Measurements from ENCODE around the gene TPRN.
A peak's percentile ranks its signal among the peaks of the same experiment; 100 is the strongest.
"Not testable (repeated sequence)": the region's sequence is repeated elsewhere in the genome, so short reads cannot be mapped to it uniquely, and the experiment has no call there.

Gene TPRN

GRCh38 chr9:137240318-137240840 is 39.8 kb upstream of the TPRN start:
- TF ChIP-seq CTCF (IDR thresholded peaks at IDR 0.05; ENCODE audit: insufficient read depth, low read length, missing control alignments) = peak; percentile 2
- H3K4me3 ChIP-seq (ENCODE audit: low read depth, low read length) = peak overlapping the region; percentile 71
- DNase-seq (ENCODE audit: low read depth, low spot score) = no peak
- ChIA-PET CTCF (interaction anchor here (0.9 to 8.1 kb wide), 6 partner anchors 9 to 211 kb away, joined by 3 to 139 read pairs (median 3); partner anchors contain the start of genes CYSRT1, RNF208 and RNF224), POLR2A (interaction anchor here (0.6 to 7.4 kb wide), 44 partner anchors 9 to 219 kb away, joined by 3 to 164 read pairs (median 4); partner anchors contain the start of genes ANAPC2, EXD3, MAN1B1 and NDOR1)

GRCh38 chr9:137239541-137240200 is 39.1 kb upstream of the TPRN start:
- DNase-seq (ENCODE audit: low read depth, low spot score) = not testable (repeated sequence)
- POLR2A ChIA-PET = interaction anchor here (1.2 to 7.4 kb wide), 10 partner anchors 9 to 156 kb away, joined by 5 to 164 read pairs (median 12); partner anchors contain the start of genes ANAPC2, MAN1B1, NELFB and RNF208
- peak overlapping the region; percentile 71 for H3K4me3 ChIP-seq (ENCODE audit: low read depth, low read length)
- CTCF ChIA-PET = interaction anchor here (0.7 to 8.1 kb wide), 8 partner anchors 8 to 514 kb away, joined by 3 to 139 read pairs (median 3); partner anchors contain the start of genes CYSRT1, RNF208 and RNF224

- ChIA-PET CTCF (interaction anchor here (0.7 to 8.1 kb wide), 17 partner anchors 9 to 296 kb away, joined by 3 to 139 read pairs (median 5); partner anchors contain the start of genes CYSRT1, NDOR1, NELFB and RNF208), POLR2A (no interaction called here)
- H3K4me3 ChIP-seq (ENCODE audit: low read depth, low read length) = no peak overlapping the region
- DNase-seq (ENCODE audit: low read depth, low spot score) = no peak
- TF ChIP-seq CTCF (IDR thresholded peaks at IDR 0.05; ENCODE audit: insufficient read depth, low read length, missing control alignments) = no peak
Measured at GRCh38 chr9:137237759-137238726, 37.5 kb upstream of the TPRN start.

GRCh38 chr9:137236936-137237421 is 36.4 kb upstream of the TPRN start:
- no peak for TF ChIP-seq CTCF (IDR thresholded peaks at IDR 0.05; ENCODE audit: insufficient read depth, low read length, missing control alignments)
- no peak overlapping the region for H3K4me3 ChIP-seq (ENCODE audit: low read depth, low read length)
- no peak for DNase-seq (ENCODE audit: low read depth, low spot score)
- POLR2A ChIA-PET = interaction anchor here (1.0 kb wide), 1 partner anchor 14 kb away, joined by 3 read pairs; no protein-coding TSS in a partner anchor
- CTCF ChIA-PET = interaction anchor here (0.6 to 8.1 kb wide), 59 partner anchors 8 to 450 kb away, joined by 3 to 139 read pairs (median 4); partner anchors contain the start of genes CYSRT1, DPP7, EXD3 and LRRC26

GRCh38 chr9:137236238-137236935 is 35.8 kb upstream of the TPRN start:
- no peak overlapping the region for H3K4me3 ChIP-seq (ENCODE audit: low read depth, low read length)
- peak; percentile 98 for TF ChIP-seq CTCF (IDR thresholded peaks at IDR 0.05; ENCODE audit: insufficient read depth, low read length, missing control alignments)
- POLR2A ChIA-PET = interaction anchor here (1.0 kb wide), 1 partner anchor 13 kb away, joined by 3 read pairs; no protein-coding TSS in a partner anchor
- no peak for DNase-seq (ENCODE audit: low read depth, low spot score)
- CTCF ChIA-PET = interaction anchor here (0.6 to 8.1 kb wide), 59 partner anchors 9 to 449 kb away, joined by 3 to 139 read pairs (median 4); partner anchors contain the start of genes CYSRT1, DPP7, EXD3 and LRRC26

All from AG04449 (cell line).